Stimulated activated CD8-positive, alpha-beta memory T cell treated with anti-CD3 and anti-CD28 coated beads, Interleukin-4, amount 100 ng/mL, for 1 hour (primary cell): ENCODE results near the gene MACROD1.
A peak's percentile ranks its signal among the peaks of the same experiment; 100 is the strongest.
"Not testable (repeated sequence)": the region's sequence is repeated elsewhere in the genome, so short reads cannot be mapped to it uniquely, and the experiment has no call there.

Source experiments
- DNase-seq, 2 donors: peaks; one replicate each; pipeline ENCODE4 v3.0.0-alpha.2; 2020; ENCODE audit warnings: low read depth in 2 of 2, low spot score in 1 of 2

The MACROD1 gene

GRCh38 chr11:64000740-64001483 lies 165.0 kb downstream of the MACROD1 start:
- DNase-seq, result no peak

- DNase-seq, result peak; percentile 26 to 43
These were observed 165.7 kb downstream of the MACROD1 start for GRCh38 chr11:64000026-64000739.

- peak in 1 of 2 donors; percentile 27 for DNase-seq
These were observed 166.4 kb downstream of the MACROD1 start for GRCh38 chr11:63999349-64000025.

GRCh38 chr11:63998558-63999348 lies 167.2 kb downstream of the MACROD1 start:
- DNase-seq, result no peak

GRCh38 chr11:63997801-63998337 lies 168.0 kb downstream of the MACROD1 start:
- no peak for DNase-seq

GRCh38 chr11:63997104-63997700 lies 168.7 kb downstream of the MACROD1 start:
- DNase-seq, result no peak

- DNase-seq, result no peak
These were observed 169.4 kb downstream of the MACROD1 start for GRCh38 chr11:63996512-63996911.

- DNase-seq, result no peak
These were observed 171.9 kb downstream of the MACROD1 start for GRCh38 chr11:63993993-63994392.

- DNase-seq, result no peak
These were observed 172.8 kb downstream of the MACROD1 start for GRCh38 chr11:63993100-63993499.

- DNase-seq, result no peak
These were observed 174.4 kb downstream of the MACROD1 start for GRCh38 chr11:63991558-63991957.

- no peak for DNase-seq
These were observed 178.9 kb downstream of the MACROD1 start for GRCh38 chr11:63986932-63987513.

- DNase-seq, result peak; percentile 70 to 76
These were observed 179.6 kb downstream of the MACROD1 start, which contains the start of gene OTUB1 for GRCh38 chr11:63986156-63986931. OTUB1 (plus strand) TSS chr11:63986438; CDS start chr11:63986457, 19 bp downstream.

GRCh38 chr11:63985812-63986155 lies 180.1 kb downstream of the MACROD1 start:
- DNase-seq, result peak in 1 of 2 donors; percentile 43

GRCh38 chr11:63979426-63979825 lies 186.5 kb downstream of the MACROD1 start:
- DNase-seq, result no peak

- DNase-seq, result no peak
These were observed 187.2 kb downstream of the MACROD1 start for GRCh38 chr11:63978551-63979239.

- DNase-seq, result peak; percentile 82 to 91
These were observed 191.4 kb downstream of the MACROD1 start, which contains the start of gene COX8A for GRCh38 chr11:63974259-63975143. COX8A (plus strand) TSS chr11:63974620; CDS start chr11:63974681, 61 bp downstream.

- DNase-seq, result not testable (repeated sequence)
These were observed 192.0 kb downstream of the MACROD1 start for GRCh38 chr11:63973912-63974258.

- DNase-seq, result no peak
These were observed 195.0 kb downstream of the MACROD1 start for GRCh38 chr11:63970902-63971301.
